Neural progenitor cell (in vitro differentiated cells): ENCODE results near the gene DMTF1. TPM values are rescaled to one million over a fixed set of nuclear protein-coding genes. Genes with fewer than 3 reads are reported as not detected.

Experiments
- DNase-seq: peaks from one replicate; pipeline ENCODE4 v3.0.0-alpha.2; 2016; ENCODE audit warnings: low spot score
- H2AFZ ChIP-seq: fragments of 200-600 bp; sonication (generic); replicated peaks from 2 replicates; pipeline ENCODE4 v1.6.1; 2016; ENCODE audit warnings: antibody characterized with exemption
- H3F3A ChIP-seq: fragments of 200-600 bp; sonication (generic); 2 replicates; pipeline ENCODE4 v1.6.1; 2016; ENCODE audit warnings: antibody characterized with exemption, low read depth
- H3K27ac ChIP-seq: fragments of 200-600 bp; sonication (generic); 2 replicates; pipeline ENCODE4 v1.5.1; 2016; ENCODE audit warnings: mild to moderate bottlenecking
- H3K27me3 ChIP-seq: fragments of 200-600 bp; sonication (generic); 2 replicates; pipeline ENCODE4 v1.6.1; 2016; ENCODE audit warnings: mild to moderate bottlenecking, moderate library complexity
- H3K36me3 ChIP-seq: fragments of 200-600 bp; sonication (generic); 2 replicates; pipeline ENCODE4 v1.5.1; 2016
- H3K4me1 ChIP-seq: fragments of 200-600 bp; sonication (generic); 2 replicates; pipeline ENCODE4 v1.6.1; 2016; ENCODE audit warnings: mixed run types
- H3K4me2 ChIP-seq: fragments of 200-600 bp; sonication (generic); 2 replicates; pipeline ENCODE4 v1.6.1; 2016
- H3K4me3 ChIP-seq: fragments of 200-600 bp; sonication (generic); 2 replicates; pipeline ENCODE4 v1.5.1; 2016
- H3K79me2 ChIP-seq: fragments of 200-600 bp; sonication (generic); 2 replicates; pipeline ENCODE4 v1.6.1; 2016; ENCODE audit warnings: low read depth
- H3K9ac ChIP-seq: fragments of 200-600 bp; sonication (generic); 2 replicates; pipeline ENCODE4 v1.6.1; 2016
- H3K9me3 ChIP-seq: fragments of 200-600 bp; sonication (generic); 2 replicates; pipeline ENCODE4 v1.5.1; 2016; ENCODE audit warnings: low read depth
- H4K20me1 ChIP-seq: fragments of 200-600 bp; sonication (generic); 2 replicates; pipeline ENCODE4 v1.6.1; 2016; ENCODE audit warnings: low read depth
- H3K27ac Mint-ChIP-seq: 3 replicates; pipeline ENCODE4 v1.8.0; 2021; ENCODE audit warnings: mixed read lengths
- H3K27me3 Mint-ChIP-seq: 2 replicates; pipeline ENCODE4 v1.8.0; 2022; ENCODE audit warnings: low read depth, mild to moderate bottlenecking, inconsistent platforms, moderate library complexity, mixed read lengths; ENCODE audit not compliant: insufficient read depth
- H3K36me3 Mint-ChIP-seq: 3 replicates; pipeline ENCODE4 v1.8.0; 2021; ENCODE audit warnings: mixed read lengths
- H3K4me1 Mint-ChIP-seq: 3 replicates; pipeline ENCODE4 v1.8.0; 2021; ENCODE audit warnings: mixed read lengths
- H3K4me3 Mint-ChIP-seq: 3 replicates; pipeline ENCODE4 v1.8.0; 2021; ENCODE audit warnings: mild to moderate bottlenecking, moderate library complexity, mixed read lengths
- H3K9me3 Mint-ChIP-seq: 3 replicates; pipeline ENCODE4 v1.8.0; 2020; ENCODE audit warnings: mixed read lengths
- CTCF ChIP-seq: fragments of 200-600 bp; sonication (generic); IDR thresholded peaks from 2 replicates; pipeline ENCODE4 v1.5.1; 2017; ENCODE audit warnings: antibody characterized with exemption, mild to moderate bottlenecking
- EZH2 ChIP-seq: fragments of 200-600 bp; sonication (generic); IDR thresholded peaks from 2 replicates; pipeline ENCODE4 v1.6.1; 2017; ENCODE audit warnings: antibody characterized with exemption, mild to moderate bottlenecking, moderate library complexity
- EZH2phosphoT487 ChIP-seq: fragments of 200-600 bp; sonication (generic); IDR thresholded peaks from 2 replicates; pipeline ENCODE4 v1.6.1; 2017; ENCODE audit warnings: antibody characterized with exemption
- total RNA-seq: library from RNA; depleted of rRNA; stranded (reverse); fragments of >200 nt; gene quantifications from 2 replicates; pipeline ENCODE4 v1.2.3, GENCODE V29; 2015; ENCODE audit warnings: low replicate concordance

Gene DMTF1
- total RNA-seq, 1 donor from 2014 or later, result 176 TPM

DNA sequence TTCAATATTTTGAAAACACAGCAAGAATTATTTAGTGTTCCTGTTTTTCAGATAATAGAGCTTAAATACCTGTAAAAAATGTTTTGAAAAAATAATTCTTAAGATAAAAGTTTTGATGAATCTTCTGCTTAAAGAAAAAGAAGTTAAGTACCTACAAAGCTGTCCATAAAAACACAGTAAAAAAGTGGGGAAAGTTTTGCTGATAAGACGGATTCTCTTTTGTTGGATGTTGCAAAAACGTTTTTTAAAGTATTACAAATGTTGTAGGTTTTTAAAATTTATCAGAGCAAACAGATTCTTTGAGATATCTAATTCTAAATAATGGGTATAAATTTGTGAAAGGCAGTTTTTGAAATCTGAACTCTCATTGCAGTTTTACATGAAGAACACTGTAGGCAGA lies 12.2 kb downstream of the DMTF1 start:
- peaks cover 52% of the 10 kb centered on the region for H3K36me3 Mint-ChIP-seq
- TF ChIP-seq EZH2phosphoT487 (no peak), CTCF (no peak), EZH2 (no peak)
- H3K27me3 ChIP-seq, result no peaks in the 10 kb centered on the region
- H4K20me1 ChIP-seq, result peaks cover 84% of the 10 kb centered on the region
- H3K36me3 ChIP-seq, result peaks cover 37% of the 10 kb centered on the region
- H3F3A ChIP-seq, result peaks cover 11% of the 10 kb centered on the region
- no peak for DNase-seq
- H3K9ac ChIP-seq, result no peak overlapping the region
- H3K4me2 ChIP-seq, result no peak overlapping the region
- H3K27me3 Mint-ChIP-seq, result no peaks in the 10 kb centered on the region
- H3K27ac ChIP-seq, result no peak overlapping the region
- no peak overlapping the region for H3K27ac Mint-ChIP-seq
- peaks cover 98% of the 10 kb centered on the region for H3K79me2 ChIP-seq
- H3K4me3 Mint-ChIP-seq, result no peak overlapping the region
- no peak overlapping the region for H2AFZ ChIP-seq
- no peaks in the 10 kb centered on the region for H3K4me1 ChIP-seq
- no peaks in the 10 kb centered on the region for H3K9me3 ChIP-seq
- no peaks in the 10 kb centered on the region for H3K9me3 Mint-ChIP-seq
- peaks cover 4% of the 10 kb centered on the region for H3K4me1 Mint-ChIP-seq
- no peak overlapping the region for H3K4me3 ChIP-seq

- no peak overlapping the region for H3K4me2 ChIP-seq
- no peak overlapping the region for H2AFZ ChIP-seq
- H3K4me3 ChIP-seq, result no peak overlapping the region
- Mint-ChIP-seq H3K4me3 (no peak overlapping the region), H3K27me3 (no peaks in the 10 kb centered on the region), H3K36me3 (peaks cover 53% of the 10 kb centered on the region), H3K4me1 (peaks cover 2% of the 10 kb centered on the region), H3K27ac (no peak overlapping the region), H3K9me3 (no peaks in the 10 kb centered on the region)
- peaks cover 77% of the 10 kb centered on the region for H3K79me2 ChIP-seq
- peaks cover 45% of the 10 kb centered on the region for H4K20me1 ChIP-seq
- H3K4me1 ChIP-seq, result no peaks in the 10 kb centered on the region
- peaks cover 73% of the 10 kb centered on the region for H3K36me3 ChIP-seq
- no peaks in the 10 kb centered on the region for H3K27me3 ChIP-seq
- H3K27ac ChIP-seq, result no peak overlapping the region
- DNase-seq, result no peak
- TF ChIP-seq CTCF (no peak), EZH2phosphoT487 (no peak), EZH2 (no peak)
- no peaks in the 10 kb centered on the region for H3K9me3 ChIP-seq
- no peak overlapping the region for H3K9ac ChIP-seq
- H3F3A ChIP-seq, result peaks cover 32% of the 10 kb centered on the region
Observed at GRCh38 chr7:87170828-87171227, 18.6 kb downstream of the DMTF1 start.

DNA sequence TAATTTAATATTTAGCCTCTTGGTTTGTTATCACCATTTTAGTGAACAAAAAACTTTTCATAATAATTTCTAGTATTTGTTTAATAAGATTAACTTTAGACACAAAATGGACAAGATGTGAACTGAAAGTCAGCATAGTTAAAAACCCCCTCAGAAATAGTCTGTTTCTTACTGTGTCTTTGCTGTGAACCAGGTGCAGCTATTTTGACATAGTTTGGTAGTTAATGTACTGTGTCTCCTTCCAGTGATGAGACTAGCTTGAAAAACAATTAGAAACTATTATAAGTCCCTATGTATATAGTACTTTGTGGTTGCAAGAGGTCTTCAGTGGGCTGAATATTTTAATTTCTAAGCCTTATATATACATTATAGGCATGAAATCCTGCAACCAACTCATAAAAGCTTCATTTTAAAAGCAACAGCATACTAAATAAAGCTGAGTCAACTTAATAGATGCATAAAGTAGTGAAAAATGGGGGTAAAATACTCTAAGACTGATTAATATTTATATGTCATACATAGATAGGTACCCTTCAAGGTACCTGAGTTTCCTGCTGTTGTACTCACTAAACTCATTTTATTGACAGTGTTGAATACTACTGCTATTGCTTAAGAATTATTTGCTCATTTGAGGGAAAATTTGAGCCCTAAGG lies 19.2 kb downstream of the DMTF1 start:
- Mint-ChIP-seq H3K4me1 (peaks cover 2% of the 10 kb centered on the region), H3K27ac (no peak overlapping the region), H3K4me3 (no peak overlapping the region), H3K36me3 (peaks cover 52% of the 10 kb centered on the region), H3K9me3 (no peaks in the 10 kb centered on the region), H3K27me3 (no peaks in the 10 kb centered on the region)
- Histone ChIP-seq H3K27ac (no peak overlapping the region), H4K20me1 (peaks cover 44% of the 10 kb centered on the region), H3K27me3 (no peaks in the 10 kb centered on the region), H3K4me2 (no peak overlapping the region), H3K79me2 (peaks cover 79% of the 10 kb centered on the region), H3K4me3 (no peak overlapping the region), H3K36me3 (peaks cover 73% of the 10 kb centered on the region), H3K9ac (no peak overlapping the region), H2AFZ (no peak overlapping the region), H3F3A (peaks cover 36% of the 10 kb centered on the region), H3K4me1 (no peaks in the 10 kb centered on the region), H3K9me3 (no peaks in the 10 kb centered on the region)
- TF ChIP-seq CTCF (no peak), EZH2 (no peak)
- DNase-seq, result no peak
